KMS-11 (cell line): ENCODE results near the gene MRPS10.

Experiments
- H2AFZ ChIP-seq: fragments of 200-600 bp; sonication (generic); 2 replicates; pipeline ENCODE4 v1.6.1; 2016; ENCODE audit warnings: antibody characterized with exemption, mixed run types, low read depth
- H3K27ac ChIP-seq: fragments of 200-600 bp; sonication (generic); 2 replicates; pipeline ENCODE4 v1.6.1; 2016; ENCODE audit warnings: mild to moderate bottlenecking, mixed run types
- H3K27me3 ChIP-seq: fragments of 200-600 bp; sonication (generic); 2 replicates; pipeline ENCODE4 v1.6.1; 2017; ENCODE audit warnings: mild to moderate bottlenecking, low read depth, mixed run types, moderate library complexity; ENCODE audit not compliant: insufficient read depth
- H3K36me3 ChIP-seq: fragments of 200-600 bp; sonication (generic); 2 replicates; pipeline ENCODE4 v1.6.1; 2017; ENCODE audit warnings: mild to moderate bottlenecking, mixed run types; ENCODE audit not compliant: insufficient read depth
- H3K4me1 ChIP-seq: fragments of 200-600 bp; sonication (generic); 2 replicates; pipeline ENCODE4 v1.6.1; 2016; ENCODE audit warnings: mild to moderate bottlenecking, low read depth, mixed run types; ENCODE audit not compliant: poor library complexity, severe bottlenecking
- H3K4me2 ChIP-seq: fragments of 200-600 bp; sonication (generic); 2 replicates; pipeline ENCODE4 v1.7.0; 2016; ENCODE audit warnings: mild to moderate bottlenecking, mixed run types
- H3K4me3 ChIP-seq: fragments of 200-600 bp; sonication (generic); IDR thresholded peaks from 2 replicates; pipeline ENCODE4 v1.6.1; 2017; ENCODE audit warnings: low read depth, low read length, mixed read lengths; ENCODE audit not compliant: insufficient read depth
- H3K79me2 ChIP-seq: fragments of 200-600 bp; sonication (generic); 2 replicates; pipeline ENCODE4 v1.6.1; 2016; ENCODE audit warnings: low read depth, mixed run types; ENCODE audit not compliant: insufficient read depth
- H3K9ac ChIP-seq: fragments of 200-600 bp; sonication (generic); 2 replicates; pipeline ENCODE4 v1.6.1; 2016; ENCODE audit warnings: mild to moderate bottlenecking, mixed run types
- H4K20me1 ChIP-seq: fragments of 200-600 bp; sonication (generic); 2 replicates; pipeline ENCODE4 v1.6.1; 2016; ENCODE audit warnings: mild to moderate bottlenecking, mixed run types; ENCODE audit not compliant: insufficient read depth
- TF ChIP-seq, protein P1 (sequence below): fragments of 200-600 bp; sonication (generic); conservative IDR thresholded peaks from 2 replicates; pipeline ENCODE4 v1.6.1; 2017; ENCODE audit warnings: low read depth, mild to moderate bottlenecking, antibody characterized with exemption, low read length, moderate library complexity, mixed read lengths

MRPS10 gene

DNA sequence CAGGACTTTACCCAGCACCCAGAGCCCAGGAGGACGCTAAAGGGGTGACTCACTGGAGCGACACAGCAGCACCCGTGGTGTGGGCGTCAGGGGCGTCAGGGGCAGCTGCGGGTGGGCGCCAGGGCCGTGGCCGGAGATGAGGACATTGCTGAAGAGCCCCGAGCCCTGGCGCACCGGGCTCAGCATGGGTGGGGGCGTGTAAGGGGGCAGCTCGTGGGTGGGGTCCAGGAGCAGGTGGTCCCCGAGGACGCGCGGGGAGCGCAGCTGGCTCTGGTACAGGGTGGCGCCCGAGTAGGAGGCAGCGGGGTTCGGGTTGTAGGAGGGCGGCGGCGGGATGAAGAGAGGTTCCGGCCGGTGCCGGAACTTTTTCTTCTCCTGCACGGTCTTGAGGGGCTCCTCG, 41.6 kb upstream of the MRPS10 start:
- Histone ChIP-seq H3K4me3 (no peak overlapping the region), H4K20me1 (no peaks in the 10 kb centered on the region), H3K4me2 (no peak overlapping the region), H3K27ac (no peak overlapping the region), H2AFZ (no peak overlapping the region), H3K9ac (no peak overlapping the region), H3K36me3 (no peaks in the 10 kb centered on the region), H3K79me2 (no peaks in the 10 kb centered on the region), H3K27me3 (no peaks in the 10 kb centered on the region), H3K4me1 (no peaks in the 10 kb centered on the region)
- TF ChIP-seq, protein P1, sequence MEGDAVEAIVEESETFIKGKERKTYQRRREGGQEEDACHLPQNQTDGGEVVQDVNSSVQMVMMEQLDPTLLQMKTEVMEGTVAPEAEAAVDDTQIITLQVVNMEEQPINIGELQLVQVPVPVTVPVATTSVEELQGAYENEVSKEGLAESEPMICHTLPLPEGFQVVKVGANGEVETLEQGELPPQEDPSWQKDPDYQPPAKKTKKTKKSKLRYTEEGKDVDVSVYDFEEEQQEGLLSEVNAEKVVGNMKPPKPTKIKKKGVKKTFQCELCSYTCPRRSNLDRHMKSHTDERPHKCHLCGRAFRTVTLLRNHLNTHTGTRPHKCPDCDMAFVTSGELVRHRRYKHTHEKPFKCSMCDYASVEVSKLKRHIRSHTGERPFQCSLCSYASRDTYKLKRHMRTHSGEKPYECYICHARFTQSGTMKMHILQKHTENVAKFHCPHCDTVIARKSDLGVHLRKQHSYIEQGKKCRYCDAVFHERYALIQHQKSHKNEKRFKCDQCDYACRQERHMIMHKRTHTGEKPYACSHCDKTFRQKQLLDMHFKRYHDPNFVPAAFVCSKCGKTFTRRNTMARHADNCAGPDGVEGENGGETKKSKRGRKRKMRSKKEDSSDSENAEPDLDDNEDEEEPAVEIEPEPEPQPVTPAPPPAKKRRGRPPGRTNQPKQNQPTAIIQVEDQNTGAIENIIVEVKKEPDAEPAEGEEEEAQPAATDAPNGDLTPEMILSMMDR: no peak

DNA sequence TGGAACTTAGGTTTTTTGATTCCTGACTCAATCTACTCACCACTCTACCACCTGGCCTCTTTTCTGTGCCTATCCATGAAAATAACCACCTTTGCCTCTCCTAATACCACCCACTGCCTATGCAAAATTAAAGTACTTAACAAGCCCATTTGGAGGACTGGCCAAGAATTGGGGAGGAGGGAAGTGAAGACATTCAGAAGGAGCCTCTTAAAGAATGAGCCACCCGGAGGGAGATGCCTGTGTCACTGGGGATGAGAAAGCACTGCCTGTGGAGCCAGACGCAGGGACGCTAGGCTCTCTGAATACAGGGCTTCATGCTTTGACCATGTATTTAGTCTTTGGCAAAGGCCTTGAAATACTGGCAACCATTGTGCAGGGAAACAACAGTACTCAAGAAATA, 40.0 kb upstream of the MRPS10 start:
- Histone ChIP-seq H4K20me1 (no peaks in the 10 kb centered on the region), H3K27ac (no peak overlapping the region), H3K79me2 (no peaks in the 10 kb centered on the region), H3K4me2 (no peak overlapping the region), H2AFZ (no peak overlapping the region), H3K4me3 (no peak overlapping the region), H3K4me1 (no peaks in the 10 kb centered on the region), H3K36me3 (no peaks in the 10 kb centered on the region), H3K9ac (no peak overlapping the region), H3K27me3 (no peaks in the 10 kb centered on the region)
- TF ChIP-seq, protein P1: no peak

DNA sequence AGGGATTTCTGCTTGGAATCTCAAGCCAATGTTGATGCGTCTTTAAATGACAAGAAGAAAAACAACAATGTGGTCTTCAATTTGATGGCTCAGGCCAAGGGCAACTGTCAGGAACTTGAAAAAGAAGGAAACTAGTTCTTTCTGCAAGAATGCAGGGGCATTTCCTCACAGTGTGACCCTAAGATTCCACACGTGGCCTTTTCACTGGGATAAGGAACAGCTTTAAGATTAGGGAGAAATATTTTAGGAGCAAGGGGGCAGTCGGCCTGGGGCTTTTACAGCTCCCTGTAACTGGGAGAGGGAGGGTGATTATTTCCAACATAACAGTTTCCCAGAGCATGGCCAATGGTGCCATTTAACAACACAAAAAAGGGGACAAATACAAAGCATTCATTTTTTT, 39.4 kb upstream of the MRPS10 start:
- TF ChIP-seq, protein P1: no peak
- Histone ChIP-seq H3K4me3 (no peak overlapping the region), H3K4me2 (no peak overlapping the region), H2AFZ (no peak overlapping the region), H3K27ac (no peak overlapping the region), H3K9ac (no peak overlapping the region), H3K27me3 (no peaks in the 10 kb centered on the region), H3K36me3 (no peaks in the 10 kb centered on the region), H4K20me1 (no peaks in the 10 kb centered on the region), H3K79me2 (no peaks in the 10 kb centered on the region), H3K4me1 (no peaks in the 10 kb centered on the region)

DNA sequence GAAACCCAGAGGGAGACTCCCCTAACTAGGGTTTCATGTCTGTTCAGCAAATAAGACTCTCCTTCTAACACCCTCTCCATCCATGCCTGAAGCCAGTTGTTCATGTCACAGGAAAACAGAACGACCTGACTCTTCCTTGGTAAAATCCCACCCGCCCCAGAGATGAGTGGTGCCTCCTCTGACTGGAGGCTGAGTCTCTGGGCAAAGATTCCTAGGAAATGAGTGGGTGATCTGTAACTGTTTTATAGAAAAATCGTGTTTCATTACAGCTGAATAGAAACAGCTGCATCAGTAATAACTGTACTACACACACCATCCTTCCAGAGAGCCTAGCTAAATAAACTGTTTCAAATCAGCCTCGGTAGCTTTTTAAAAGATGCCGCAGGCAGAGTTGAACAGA, 37.4 kb upstream of the MRPS10 start:
- H4K20me1 ChIP-seq: no peaks in the 10 kb centered on the region
- no peak overlapping the region for H3K27ac ChIP-seq
- no peaks in the 10 kb centered on the region for H3K4me1 ChIP-seq
- no peak overlapping the region for H3K4me3 ChIP-seq
- TF ChIP-seq, protein P1: no peak
- H3K79me2 ChIP-seq: no peaks in the 10 kb centered on the region
- no peaks in the 10 kb centered on the region for H3K36me3 ChIP-seq
- H2AFZ ChIP-seq: no peak overlapping the region
- no peak overlapping the region for H3K4me2 ChIP-seq
- H3K27me3 ChIP-seq: no peaks in the 10 kb centered on the region
- H3K9ac ChIP-seq: no peak overlapping the region

DNA sequence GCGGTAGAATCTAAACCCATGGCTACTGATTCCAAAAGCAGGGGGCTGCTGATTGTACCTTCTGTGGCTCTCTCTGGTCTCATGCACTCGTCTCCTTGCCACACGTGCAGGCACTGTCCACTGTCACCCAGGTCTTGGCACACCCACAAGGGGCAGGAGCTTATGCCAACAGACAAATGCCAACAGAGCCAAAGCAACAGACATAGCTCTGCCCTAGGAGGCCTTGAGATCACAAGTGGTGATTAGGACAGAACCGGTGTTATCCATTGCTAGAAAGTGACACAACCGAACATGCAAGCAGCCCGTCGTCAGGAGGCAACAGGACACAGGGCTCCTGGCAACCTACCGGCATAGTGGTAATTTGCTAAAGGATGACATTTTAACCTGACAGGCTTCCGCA, 36.8 kb upstream of the MRPS10 start:
- H2AFZ ChIP-seq: no peak overlapping the region
- H4K20me1 ChIP-seq: no peaks in the 10 kb centered on the region
- H3K4me3 ChIP-seq: no peak overlapping the region
- H3K4me1 ChIP-seq: no peaks in the 10 kb centered on the region
- no peak overlapping the region for H3K27ac ChIP-seq
- H3K27me3 ChIP-seq: no peaks in the 10 kb centered on the region
- TF ChIP-seq, protein P1: no peak
- H3K4me2 ChIP-seq: no peak overlapping the region
- no peaks in the 10 kb centered on the region for H3K79me2 ChIP-seq
- no peaks in the 10 kb centered on the region for H3K36me3 ChIP-seq
- H3K9ac ChIP-seq: no peak overlapping the region
